Loucy (cell line): ENCODE results near the gene CASP7.

Source experiments
- H2AFZ ChIP-seq: fragments of 200-600 bp; sonication (generic); 2 replicates; pipeline ENCODE4 v1.6.0; 2016; ENCODE audit warnings: antibody characterized with exemption, mild to moderate bottlenecking, low read length, moderate library complexity
- H3F3A ChIP-seq: fragments of 200-600 bp; 2 replicates; pipeline ENCODE4 v1.6.0; 2016; ENCODE audit warnings: antibody characterized with exemption, low read depth, mild to moderate bottlenecking
- H3K27me3 ChIP-seq: fragments of 200-600 bp; sonication (generic); 2 replicates; pipeline ENCODE4 v1.6.1; 2014; ENCODE audit warnings: low read length, mild to moderate bottlenecking; ENCODE audit not compliant: insufficient read depth, poor library complexity, severe bottlenecking
- H3K36me3 ChIP-seq: fragments of 200-600 bp; sonication (generic); 2 replicates; pipeline ENCODE4 v1.6.1; 2016; ENCODE audit warnings: low read length; ENCODE audit not compliant: insufficient read depth
- H3K4me1 ChIP-seq: fragments of 200-600 bp; sonication (generic); 2 replicates; pipeline ENCODE4 v1.5.1; 2014; ENCODE audit warnings: low read length, mild to moderate bottlenecking; ENCODE audit not compliant: insufficient read depth, poor library complexity, severe bottlenecking
- H3K4me2 ChIP-seq: fragments of 200-600 bp; sonication (generic); 2 replicates; pipeline ENCODE4 v1.6.0; 2014; ENCODE audit warnings: antibody characterized with exemption, low read length, low read depth, mild to moderate bottlenecking; ENCODE audit not compliant: poor library complexity, severe bottlenecking
- H3K4me3 ChIP-seq: fragments of 200-600 bp; sonication (generic); 2 replicates; pipeline ENCODE4 v1.5.1; 2014; ENCODE audit warnings: low read length, mild to moderate bottlenecking, mixed read lengths; ENCODE audit not compliant: poor library complexity, severe bottlenecking
- H3K79me2 ChIP-seq: fragments of 200-600 bp; sonication (generic); 2 replicates; pipeline ENCODE4 v1.6.1; 2014; ENCODE audit warnings: low read length; ENCODE audit not compliant: insufficient read depth
- H3K9ac ChIP-seq: fragments of 200-600 bp; sonication (generic); 2 replicates; pipeline ENCODE4 v1.6.0; 2014; ENCODE audit warnings: mild to moderate bottlenecking, low read depth, low read length, moderate library complexity; ENCODE audit not compliant: poor library complexity, severe bottlenecking
- H3K9me2 ChIP-seq: fragments of 200-600 bp; sonication (generic); replicated peaks from 2 replicates; pipeline ENCODE4 v1.6.1; 2016; ENCODE audit warnings: low read depth, low read length, mixed read lengths
- H3K9me3 ChIP-seq: fragments of 200-600 bp; sonication (generic); 2 replicates; pipeline ENCODE4 v1.6.1; 2014; ENCODE audit warnings: mild to moderate bottlenecking, antibody characterized with exemption, low read length, low read depth; ENCODE audit not compliant: insufficient read depth
- H4K20me1 ChIP-seq: fragments of 200-600 bp; sonication (generic); 2 replicates; pipeline ENCODE4 v1.6.0; 2014; ENCODE audit warnings: antibody characterized with exemption, low read length, mild to moderate bottlenecking; ENCODE audit not compliant: insufficient read depth, poor library complexity, severe bottlenecking
- CTCF ChIP-seq: fragments of 200-600 bp; sonication (generic); conservative IDR thresholded peaks from 2 replicates; pipeline ENCODE4 v1.5.1; 2014; ENCODE audit warnings: mild to moderate bottlenecking, antibody characterized with exemption, low read length
- EZH2phosphoT487 ChIP-seq: fragments of 200-600 bp; IDR thresholded peaks from 2 replicates; pipeline ENCODE4 v1.6.1; 2018; ENCODE audit warnings: antibody characterized with exemption, mild to moderate bottlenecking, moderate library complexity, borderline replicate concordance

Gene CASP7

GRCh38 chr10:113644185-113645120 is 35.3 kb upstream of the CASP7 start:
- Histone ChIP-seq H3K9ac (no peak overlapping the region), H3K79me2 (no peaks in the 10 kb centered on the region), H3K9me3 (no peaks in the 10 kb centered on the region), H3K36me3 (no peaks in the 10 kb centered on the region), H3K4me2 (no peak overlapping the region), H3K9me2 (no peaks in the 10 kb centered on the region), H3K4me3 (no peak overlapping the region), H3K27me3 (peaks cover 6% of the 10 kb centered on the region), H2AFZ (no peak overlapping the region), H4K20me1 (no peaks in the 10 kb centered on the region), H3F3A (no peaks in the 10 kb centered on the region), H3K4me1 (no peaks in the 10 kb centered on the region)
- TF ChIP-seq EZH2phosphoT487, result no peak
- TF ChIP-seq CTCF, result no peak

- Histone ChIP-seq H3K4me3 (no peak overlapping the region), H3K4me2 (no peak overlapping the region), H3F3A (no peaks in the 10 kb centered on the region), H2AFZ (no peak overlapping the region), H3K36me3 (no peaks in the 10 kb centered on the region), H3K27me3 (peaks cover 6% of the 10 kb centered on the region), H3K4me1 (no peaks in the 10 kb centered on the region), H3K9ac (no peak overlapping the region), H4K20me1 (no peaks in the 10 kb centered on the region), H3K79me2 (no peaks in the 10 kb centered on the region), H3K9me2 (no peaks in the 10 kb centered on the region), H3K9me3 (no peaks in the 10 kb centered on the region)
- no peak for TF ChIP-seq EZH2phosphoT487
- TF ChIP-seq CTCF, result no peak
These were observed 33.1 kb upstream of the CASP7 start for GRCh38 chr10:113646336-113647201.

GRCh38 chr10:113647812-113648211 is 31.9 kb upstream of the CASP7 start:
- no peaks in the 10 kb centered on the region for H4K20me1 ChIP-seq

More at GRCh38 chr10:113647812-113648211, 31.9 kb upstream of the CASP7 start:
- Histone ChIP-seq H3K4me2 (no peak overlapping the region), H3K79me2 (no peaks in the 10 kb centered on the region), H3K9ac (no peak overlapping the region), H3K36me3 (no peaks in the 10 kb centered on the region), H3K4me3 (no peak overlapping the region), H3K4me1 (no peaks in the 10 kb centered on the region), H2AFZ (no peak overlapping the region), H3F3A (no peaks in the 10 kb centered on the region), H3K9me2 (no peaks in the 10 kb centered on the region), H3K9me3 (no peaks in the 10 kb centered on the region), H3K27me3 (no peaks in the 10 kb centered on the region)
- TF ChIP-seq CTCF (no peak), EZH2phosphoT487 (no peak)
